ENCODE measurements around the gene P4HA1.
A peak's percentile ranks its signal among the peaks of the same experiment; 100 is the strongest.

The P4HA1 gene

GRCh38 chr10:73094986-73095480 is 1.6 kb downstream of the P4HA1 start:
- H3K9me3 ChIP-seq (ENCODE audit: insufficient read depth, low read length) = no peaks in the 10 kb centered on the region
- peaks cover 5% of the 10 kb centered on the region for H3K36me3 ChIP-seq (ENCODE audit: insufficient read depth, insufficient read length, low read length)
- peak overlapping the region; percentile 89 for H3K9ac ChIP-seq (ENCODE audit: insufficient read length, low read depth)
- no peak for DNase-seq (ENCODE audit: low read depth, low spot score)
- H3K4me3 ChIP-seq (ENCODE audit: insufficient read length, low read depth) = peak overlapping the region; percentile 77
- H3K4me1 ChIP-seq (ENCODE audit: insufficient read depth, insufficient read length) = no peaks in the 10 kb centered on the region
- TF ChIP-seq ZNF274 (IDR thresholded peaks at IDR 0.05; ENCODE audit: low read depth, low read length) = no peak
- TF ChIP-seq YY1 (IDR thresholded peaks at IDR 0.05; ENCODE audit: insufficient read depth, insufficient read length) = no peak
- no peak for TF ChIP-seq SUZ12 (IDR thresholded peaks at IDR 0.05; ENCODE audit: extremely low read depth, insufficient read depth, insufficient read length)
- H3K27me3 ChIP-seq (ENCODE audit: insufficient read depth, insufficient read length) = no peaks in the 10 kb centered on the region

GRCh38 chr10:73093922-73094850 is 2.5 kb downstream of the P4HA1 start:
- peaks cover 5% of the 10 kb centered on the region for H3K36me3 ChIP-seq (ENCODE audit: insufficient read depth, insufficient read length, low read length)
- TF ChIP-seq YY1 (IDR thresholded peaks at IDR 0.05; ENCODE audit: insufficient read depth, insufficient read length) (no peak), SUZ12 (IDR thresholded peaks at IDR 0.05; ENCODE audit: extremely low read depth, insufficient read depth, insufficient read length) (no peak), ZNF274 (IDR thresholded peaks at IDR 0.05; ENCODE audit: low read depth, low read length) (no peak)
- no peak overlapping the region for H3K9ac ChIP-seq (ENCODE audit: insufficient read length, low read depth)

GRCh38 chr10:73092830-73093229 is 3.8 kb downstream of the P4HA1 start:
- no peak for TF ChIP-seq ZNF274 (IDR thresholded peaks at IDR 0.05; ENCODE audit: low read depth, low read length)
- H3K36me3 ChIP-seq (ENCODE audit: insufficient read depth, insufficient read length, low read length) = peaks cover 10% of the 10 kb centered on the region

More at GRCh38 chr10:73093922-73094850, 2.5 kb downstream of the P4HA1 start:
- Histone ChIP-seq H3K27me3 (ENCODE audit: insufficient read depth, insufficient read length) (no peaks in the 10 kb centered on the region), H3K4me1 (ENCODE audit: insufficient read depth, insufficient read length) (no peaks in the 10 kb centered on the region), H3K9me3 (ENCODE audit: insufficient read depth, low read length) (no peaks in the 10 kb centered on the region), H3K4me3 (ENCODE audit: insufficient read length, low read depth) (no peak overlapping the region)
- no peak for DNase-seq (ENCODE audit: low read depth, low spot score)

GRCh38 chr10:73088304-73088703 is 8.4 kb downstream of the P4HA1 start:
- TF ChIP-seq SUZ12 (IDR thresholded peaks at IDR 0.05; ENCODE audit: extremely low read depth, insufficient read depth, insufficient read length) (no peak), YY1 (IDR thresholded peaks at IDR 0.05; ENCODE audit: insufficient read depth, insufficient read length) (no peak), ZNF274 (IDR thresholded peaks at IDR 0.05; ENCODE audit: low read depth, low read length) (no peak)
- no peaks in the 10 kb centered on the region for H3K4me1 ChIP-seq (ENCODE audit: insufficient read depth, insufficient read length)
- H3K9me3 ChIP-seq (ENCODE audit: insufficient read depth, low read length) = no peaks in the 10 kb centered on the region
- no peak overlapping the region for H3K9ac ChIP-seq (ENCODE audit: insufficient read length, low read depth)
- H3K4me3 ChIP-seq (ENCODE audit: insufficient read length, low read depth) = no peak overlapping the region
- no peak for DNase-seq (ENCODE audit: low read depth, low spot score)
- no peaks in the 10 kb centered on the region for H3K27me3 ChIP-seq (ENCODE audit: insufficient read depth, insufficient read length)
- H3K36me3 ChIP-seq (ENCODE audit: insufficient read depth, insufficient read length, low read length) = peaks cover 10% of the 10 kb centered on the region

More at GRCh38 chr10:73092830-73093229, 3.8 kb downstream of the P4HA1 start:
- no peak for DNase-seq (ENCODE audit: low read depth, low spot score)
- Histone ChIP-seq H3K4me3 (ENCODE audit: insufficient read length, low read depth) (no peak overlapping the region), H3K27me3 (ENCODE audit: insufficient read depth, insufficient read length) (no peaks in the 10 kb centered on the region), H3K9ac (ENCODE audit: insufficient read length, low read depth) (no peak overlapping the region), H3K4me1 (ENCODE audit: insufficient read depth, insufficient read length) (no peaks in the 10 kb centered on the region), H3K9me3 (ENCODE audit: insufficient read depth, low read length) (no peaks in the 10 kb centered on the region)

GRCh38 chr10:73086816-73087215 is 9.8 kb downstream of the P4HA1 start:
- no peak for DNase-seq (ENCODE audit: low read depth, low spot score)
- TF ChIP-seq SUZ12 (IDR thresholded peaks at IDR 0.05; ENCODE audit: extremely low read depth, insufficient read depth, insufficient read length) (no peak), YY1 (IDR thresholded peaks at IDR 0.05; ENCODE audit: insufficient read depth, insufficient read length) (no peak), ZNF274 (IDR thresholded peaks at IDR 0.05; ENCODE audit: low read depth, low read length) (no peak)
- Histone ChIP-seq H3K9ac (ENCODE audit: insufficient read length, low read depth) (no peak overlapping the region), H3K4me1 (ENCODE audit: insufficient read depth, insufficient read length) (no peaks in the 10 kb centered on the region), H3K9me3 (ENCODE audit: insufficient read depth, low read length) (no peaks in the 10 kb centered on the region), H3K36me3 (ENCODE audit: insufficient read depth, insufficient read length, low read length) (peaks cover 6% of the 10 kb centered on the region), H3K4me3 (ENCODE audit: insufficient read length, low read depth) (no peak overlapping the region), H3K27me3 (ENCODE audit: insufficient read depth, insufficient read length) (no peaks in the 10 kb centered on the region)

GRCh38 chr10:73084209-73084608 is 12.5 kb downstream of the P4HA1 start:
- DNase-seq (ENCODE audit: low read depth, low spot score) = no peak
- Histone ChIP-seq H3K4me1 (ENCODE audit: insufficient read depth, insufficient read length) (no peaks in the 10 kb centered on the region), H3K27me3 (ENCODE audit: insufficient read depth, insufficient read length) (no peaks in the 10 kb centered on the region), H3K9me3 (ENCODE audit: insufficient read depth, low read length) (no peaks in the 10 kb centered on the region), H3K9ac (ENCODE audit: insufficient read length, low read depth) (no peak overlapping the region), H3K4me3 (ENCODE audit: insufficient read length, low read depth) (no peak overlapping the region), H3K36me3 (ENCODE audit: insufficient read depth, insufficient read length, low read length) (peaks cover 5% of the 10 kb centered on the region)
- TF ChIP-seq YY1 (IDR thresholded peaks at IDR 0.05; ENCODE audit: insufficient read depth, insufficient read length) = no peak

GRCh38 chr10:73083221-73083620 is 13.4 kb downstream of the P4HA1 start:
- H3K4me3 ChIP-seq (ENCODE audit: insufficient read length, low read depth) = no peak overlapping the region

More at GRCh38 chr10:73083221-73083620, 13.4 kb downstream of the P4HA1 start:
- no peak overlapping the region for H3K9ac ChIP-seq (ENCODE audit: insufficient read length, low read depth)
- H3K36me3 ChIP-seq (ENCODE audit: insufficient read depth, insufficient read length, low read length) = peaks cover 3% of the 10 kb centered on the region
- H3K9me3 ChIP-seq (ENCODE audit: insufficient read depth, low read length) = no peaks in the 10 kb centered on the region
- H3K27me3 ChIP-seq (ENCODE audit: insufficient read depth, insufficient read length) = no peaks in the 10 kb centered on the region
- H3K4me1 ChIP-seq (ENCODE audit: insufficient read depth, insufficient read length) = no peaks in the 10 kb centered on the region
- no peak for DNase-seq (ENCODE audit: low read depth, low spot score)
- TF ChIP-seq SUZ12 (IDR thresholded peaks at IDR 0.05; ENCODE audit: extremely low read depth, insufficient read depth, insufficient read length) (no peak), ZNF274 (IDR thresholded peaks at IDR 0.05; ENCODE audit: low read depth, low read length) (no peak), YY1 (IDR thresholded peaks at IDR 0.05; ENCODE audit: insufficient read depth, insufficient read length) (no peak)
